ENCODE data around the gene CYP46A1.

- no peak for TF ChIP-seq CTCF (IDR thresholded peaks at IDR 0.05)
- no peak for TF ChIP-seq POLR2A (IDR thresholded peaks at IDR 0.05)
Observed at GRCh38 chr14:99649643-99650042, 34.5 kb upstream of the CYP46A1 start.

Measured in uterus (tissue), 2 donors.